GM19025 (cell line): ENCODE results near the gene EHMT1.

ENCODE experiments used
- ATAC-seq: cut with Tn5 transposase; IDR thresholded peaks from one replicate; pipeline ENCODE4 v1.9.1; 2021; ENCODE audit warnings: mild to moderate bottlenecking, low read depth, moderate library complexity; ENCODE audit not compliant: unreplicated experiment

Gene EHMT1

GRCh38 chr9:137755261-137755927, 136.6 kb downstream of the EHMT1 start:
- no peak for ATAC-seq

- ATAC-seq = no peak
Measured at GRCh38 chr9:137756045-137756744, 137.4 kb downstream of the EHMT1 start.

- ATAC-seq = no peak
Measured at GRCh38 chr9:137757139-137757538, 138.3 kb downstream of the EHMT1 start.

GRCh38 chr9:137757613-137758029, 138.8 kb downstream of the EHMT1 start:
- peak; percentile 31 for ATAC-seq

- no peak for ATAC-seq
Measured at GRCh38 chr9:137758067-137758466, 139.3 kb downstream of the EHMT1 start.

GRCh38 chr9:137759117-137759516, 140.3 kb downstream of the EHMT1 start:
- ATAC-seq = no peak

GRCh38 chr9:137759649-137760321, 141.0 kb downstream of the EHMT1 start:
- ATAC-seq = no peak

GRCh38 chr9:137760426-137760825, 141.6 kb downstream of the EHMT1 start:
- no peak for ATAC-seq

GRCh38 chr9:137761032-137761431, 142.2 kb downstream of the EHMT1 start:
- no peak for ATAC-seq

- no peak for ATAC-seq
Measured at GRCh38 chr9:137761793-137762192, 143.0 kb downstream of the EHMT1 start.

- peak; percentile 65 for ATAC-seq
Measured at GRCh38 chr9:137762414-137763061, 143.7 kb downstream of the EHMT1 start.

- no peak for ATAC-seq
Measured at GRCh38 chr9:137763271-137763955, 144.6 kb downstream of the EHMT1 start.

GRCh38 chr9:137764171-137764671, 145.4 kb downstream of the EHMT1 start:
- ATAC-seq = no peak

- no peak for ATAC-seq
Measured at GRCh38 chr9:137764981-137765380, 146.2 kb downstream of the EHMT1 start.

GRCh38 chr9:137765536-137765935, 146.7 kb downstream of the EHMT1 start:
- no peak for ATAC-seq

- ATAC-seq = no peak
Measured at GRCh38 chr9:137771580-137771979, 152.8 kb downstream of the EHMT1 start.

GRCh38 chr9:137772281-137772873, 153.6 kb downstream of the EHMT1 start:
- ATAC-seq = no peak

GRCh38 chr9:137774775-137775386, 156.1 kb downstream of the EHMT1 start:
- no peak for ATAC-seq

GRCh38 chr9:137776306-137776995, 157.6 kb downstream of the EHMT1 start:
- ATAC-seq = no peak
